BJ (cell line): ENCODE data around the gene CALML3. TPM values are rescaled to one million over a fixed set of nuclear protein-coding genes. Genes with fewer than 3 reads are reported as not detected.
"Not testable (repeated sequence)": the region's sequence is repeated elsewhere in the genome, so short reads cannot be mapped to it uniquely, and the experiment has no call there.

Experiments used
- CTCF ChIA-PET: fragments of 350-600 bp; formaldehyde crosslinking; extraction: SDS; loops from one replicate; lab custom pipeline; 2021; ENCODE audit warnings: antibody characterized with exemption, inconsistent platforms; lab: Yijun Ruan, JAX
- POLR2A ChIA-PET: fragments of 300-600 bp; sonication (Branson Sonifier 250); formaldehyde crosslinking; extraction: SDS; loops from one replicate; lab custom pipeline; 2021; ENCODE audit warnings: antibody characterized with exemption; lab: Charles Lee
- DNase-seq: peaks from one replicate; pipeline ENCODE4 v3.0.0-alpha.2; 2011; ENCODE audit warnings: low read depth
- H3K27me3 ChIP-seq: 2 replicates; pipeline ENCODE4 v1.6.0; 2011; ENCODE audit warnings: low read length; ENCODE audit not compliant: control insufficient read depth, insufficient read depth
- H3K36me3 ChIP-seq: 2 replicates; pipeline ENCODE4 v1.5.1; 2011; ENCODE audit warnings: low read length; ENCODE audit not compliant: control insufficient read depth, insufficient read depth
- H3K4me3 ChIP-seq: 2 replicates; pipeline ENCODE4 v1.5.1; 2011; ENCODE audit warnings: low read depth, mild to moderate bottlenecking, control low read depth, low read length
- polyA minus RNA-seq: library from RNA; depleted of rRNA, polyadenylated mRNA; stranded (reverse); fragments of >200 nt; gene quantifications from 2 replicates; pipeline ENCODE4 v1.2.3, GENCODE V29; 2011; rRNA and poly(A)+ RNA removed
- polyA plus RNA-seq: library from polyadenylated mRNA; depleted of rRNA; stranded (reverse); fragments of >200 nt; gene quantifications from 2 replicates; pipeline ENCODE4 v1.2.3, GENCODE V29; 2011; rRNA removed
- TF ChIP-seq, protein P1 (sequence below): IDR thresholded peaks from 2 replicates; pipeline ENCODE4 v1.5.1; 2011; ENCODE audit warnings: low read depth, mild to moderate bottlenecking, control low read depth, inconsistent platforms, low read length, moderate library complexity; ENCODE audit not compliant: insufficient read depth

CALML3 gene
- polyA plus RNA-seq (not detected in 2 replicates), polyA minus RNA-seq (not detected in 2 replicates)

- Histone ChIP-seq H3K27me3 (no peaks in the 10 kb centered on the region), H3K4me3 (no peak within 1 kb of the TSS), H3K36me3 (no peaks in the 10 kb centered on the region)
- TF ChIP-seq, protein P1, sequence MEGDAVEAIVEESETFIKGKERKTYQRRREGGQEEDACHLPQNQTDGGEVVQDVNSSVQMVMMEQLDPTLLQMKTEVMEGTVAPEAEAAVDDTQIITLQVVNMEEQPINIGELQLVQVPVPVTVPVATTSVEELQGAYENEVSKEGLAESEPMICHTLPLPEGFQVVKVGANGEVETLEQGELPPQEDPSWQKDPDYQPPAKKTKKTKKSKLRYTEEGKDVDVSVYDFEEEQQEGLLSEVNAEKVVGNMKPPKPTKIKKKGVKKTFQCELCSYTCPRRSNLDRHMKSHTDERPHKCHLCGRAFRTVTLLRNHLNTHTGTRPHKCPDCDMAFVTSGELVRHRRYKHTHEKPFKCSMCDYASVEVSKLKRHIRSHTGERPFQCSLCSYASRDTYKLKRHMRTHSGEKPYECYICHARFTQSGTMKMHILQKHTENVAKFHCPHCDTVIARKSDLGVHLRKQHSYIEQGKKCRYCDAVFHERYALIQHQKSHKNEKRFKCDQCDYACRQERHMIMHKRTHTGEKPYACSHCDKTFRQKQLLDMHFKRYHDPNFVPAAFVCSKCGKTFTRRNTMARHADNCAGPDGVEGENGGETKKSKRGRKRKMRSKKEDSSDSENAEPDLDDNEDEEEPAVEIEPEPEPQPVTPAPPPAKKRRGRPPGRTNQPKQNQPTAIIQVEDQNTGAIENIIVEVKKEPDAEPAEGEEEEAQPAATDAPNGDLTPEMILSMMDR: no peak
- CTCF ChIA-PET: no interaction called here
- POLR2A ChIA-PET: no interaction called here
- DNase-seq: no peak
These were observed at the start of gene CALML3 for GRCh38 chr10:5524641-5525560. Gene CALML3, plus strand, starts transcription at chr10:5524961. Its CDS starts 125 bp downstream, at chr10:5525086.

- CTCF ChIA-PET: interaction anchor here (0.7 kb wide), 1 partner anchor 32 kb away, joined by 3 read pairs; no protein-coding TSS in a partner anchor
These were observed 49.7 kb upstream of the CALML3 start for GRCh38 chr10:5475088-5475487.

DNA sequence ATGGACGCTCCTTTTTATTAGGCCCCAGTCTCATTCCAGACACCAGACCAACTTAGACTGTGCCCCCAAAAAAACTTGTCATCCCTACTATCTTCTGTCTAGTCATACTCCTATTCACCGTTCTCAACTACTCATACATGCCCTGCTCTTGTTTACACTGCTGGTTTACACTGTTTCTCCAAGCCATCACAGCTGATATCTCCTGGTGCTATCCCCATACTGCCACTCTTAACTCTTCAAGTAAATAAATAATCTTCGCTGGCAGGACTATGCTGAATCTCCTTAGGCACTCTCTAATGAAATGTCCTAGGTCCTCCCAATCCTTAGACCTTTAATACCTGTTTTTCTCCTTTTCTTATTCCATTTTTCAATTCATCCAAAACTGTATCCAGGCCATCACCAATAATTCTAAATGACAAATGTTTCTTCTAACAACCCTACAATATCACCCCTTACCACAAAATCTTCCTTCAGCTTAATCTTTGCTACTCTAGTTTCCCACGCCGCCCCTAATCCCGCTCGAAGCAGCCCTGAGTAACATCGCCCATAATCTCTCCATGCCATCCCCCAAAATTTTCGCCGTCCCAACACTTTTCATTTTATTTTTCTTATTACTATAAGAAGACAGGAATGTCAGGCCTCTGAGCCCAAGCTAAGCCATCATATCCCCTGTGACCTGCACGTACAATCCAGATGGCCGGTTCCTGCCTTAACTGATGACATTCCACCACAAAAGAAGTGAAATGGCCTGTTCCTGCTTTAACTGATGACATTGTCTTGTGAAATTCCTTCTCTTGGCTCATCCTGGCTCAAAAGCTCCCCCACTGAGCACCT is 48.6 kb upstream of the CALML3 start:
- H3K36me3 ChIP-seq, DNase-seq, H3K27me3 ChIP-seq, POLR2A ChIA-PET, H3K4me3 ChIP-seq: not testable (repeated sequence)
- CTCF ChIA-PET: interaction anchor here (0.6 kb wide), 1 partner anchor 154 kb away, joined by 3 read pairs; no protein-coding TSS in a partner anchor

More at GRCh38 chr10:5475088-5475487, 49.7 kb upstream of the CALML3 start:
- DNase-seq, H3K27me3 ChIP-seq, H3K36me3 ChIP-seq, POLR2A ChIA-PET, H3K4me3 ChIP-seq: not testable (repeated sequence)

DNA sequence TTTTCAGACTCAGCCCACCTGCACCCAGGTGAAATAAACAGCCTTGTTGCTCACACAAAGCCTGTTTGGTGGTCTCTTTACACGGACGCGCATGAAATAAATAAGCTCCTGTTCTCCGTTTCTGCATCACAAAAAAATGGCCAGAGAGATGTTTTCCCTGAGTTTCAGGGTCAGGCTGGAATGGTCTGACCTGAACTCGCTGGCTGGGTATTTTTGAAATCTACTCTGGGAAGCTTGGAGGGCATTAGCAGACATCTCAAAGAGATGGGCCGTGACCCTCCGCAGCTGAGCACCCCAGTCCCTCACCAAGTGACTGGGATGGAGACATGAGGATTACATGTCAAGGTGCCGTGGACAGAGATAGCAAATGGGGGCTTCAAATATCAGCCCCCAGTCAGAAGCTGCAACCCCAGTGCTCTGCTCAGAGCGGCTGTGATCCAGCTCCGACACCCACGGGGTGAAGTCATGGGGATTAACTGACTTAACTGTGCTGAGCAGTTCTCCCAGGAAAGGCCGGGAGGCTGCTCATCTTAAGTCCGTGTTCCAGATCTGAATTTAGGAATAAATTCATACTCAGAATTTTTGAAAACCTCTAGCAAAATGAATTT is 47.7 kb upstream of the CALML3 start:
- Histone ChIP-seq H3K4me3 (no peak overlapping the region), H3K27me3 (no peaks in the 10 kb centered on the region), H3K36me3 (no peaks in the 10 kb centered on the region)
- ChIA-PET POLR2A (no interaction called here), CTCF (no interaction called here)
- DNase-seq: no peak
- TF ChIP-seq, protein P1: no peak

DNA sequence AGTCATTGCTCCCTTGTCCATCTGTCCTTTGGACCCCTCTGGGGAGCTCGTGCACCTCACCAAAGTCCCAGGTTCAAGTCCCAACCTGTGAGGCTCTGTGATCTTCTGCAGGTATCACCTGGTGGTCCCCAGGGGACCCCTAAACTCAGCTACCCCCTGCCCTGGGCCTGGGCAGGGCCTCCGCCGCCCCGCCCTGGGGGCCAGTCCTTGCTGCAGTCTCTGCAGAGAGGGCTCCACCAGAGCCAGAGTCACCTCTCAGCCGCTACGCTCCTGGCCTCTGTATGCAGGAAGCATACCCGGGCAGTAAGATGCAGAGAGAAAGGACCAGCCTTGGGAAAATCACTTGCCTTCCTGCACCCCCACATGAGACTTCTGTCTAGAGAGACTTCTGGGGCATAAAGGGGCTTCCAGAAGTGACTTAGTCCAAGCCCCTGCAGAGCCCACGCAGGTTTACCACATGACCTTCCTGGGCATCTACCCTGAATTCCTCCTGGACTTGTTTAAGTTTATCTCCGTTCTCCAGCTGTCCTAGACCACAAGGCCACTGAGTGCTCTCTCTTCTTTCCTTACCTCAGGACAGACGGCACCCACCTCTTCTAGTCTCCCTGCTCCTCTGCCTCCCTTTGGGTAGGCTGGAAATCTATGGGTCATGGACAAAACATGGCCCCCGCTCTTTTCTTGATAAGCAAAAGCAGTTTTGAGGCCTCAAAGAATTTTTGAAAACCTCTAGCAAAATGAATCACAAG is 46.6 kb upstream of the CALML3 start:
- POLR2A ChIA-PET: no interaction called here
- no peak for DNase-seq
- no peaks in the 10 kb centered on the region for H3K27me3 ChIP-seq
- TF ChIP-seq, protein P1: no peak
- H3K4me3 ChIP-seq: no peak overlapping the region
- CTCF ChIA-PET: no interaction called here
- no peaks in the 10 kb centered on the region for H3K36me3 ChIP-seq
